Motor neuron (in vitro differentiated cells): ENCODE measurements around the gene SRA1. TPM values are rescaled to one million over a fixed set of nuclear protein-coding genes. Genes with fewer than 3 reads are reported as not detected.

Experiments
- ATAC-seq, 8 experiments: fragments of 200-7000 bp; cut with Tn5 transposase; replicated peaks in 6 of 8; 2 replicates each; pipeline ENCODE4 v1.8.0; 2021; ENCODE audit warnings: mild to moderate bottlenecking in 8 of 8, moderate library complexity in 8 of 8
- H3K27ac ChIP-seq, 2 donors: fragments of 250-450 bp; sonication (Bioruptor Pico); 2 replicates each; pipeline ENCODE4 v1.9.0; 2021; ENCODE audit warnings: antibody characterized with exemption in 2 of 2, mild to moderate bottlenecking in 2 of 2, moderate library complexity in 1 of 2
- H3K4me1 ChIP-seq, 2 donors: fragments of 250-450 bp; sonication (Bioruptor Pico); replicated peaks in 1 of 2; 2 replicates each; pipeline ENCODE4 v1.6.1; 2021; ENCODE audit warnings: antibody characterized with exemption in 2 of 2, mild to moderate bottlenecking in 2 of 2, moderate library complexity in 1 of 2
- H3K4me3 ChIP-seq, 5 donors: fragments of 250-450 bp; sonication (Bioruptor Pico); 2 replicates each; pipeline ENCODE4 v1.9.0; 2021; ENCODE audit warnings: antibody characterized with exemption in 5 of 5, mild to moderate bottlenecking in 5 of 5, moderate library complexity in 4 of 5
- WGBS, 10 experiments: fragments of 450-650 bp; shearing (Covaris generic); methylation state at CpG; one replicate each; pipeline ENCODE4 v1.0.0; 2022; 5-methylcytosine and 5-hydroxymethylcytosine counted together
- in situ Hi-C, 9 experiments: fragments of 400-800 bp; cut with MboI; loops; one replicate each; pipeline ENCODE4 v1.15.0; 2021; ENCODE audit warnings: low sequenced_read_pairs in 9 of 9, low pct_unique_long_range_greater_than_20kb in 2 of 9; ENCODE audit not compliant: unreplicated experiment in 9 of 9
- total RNA-seq, 8 experiments: library from RNA; unstranded; fragments of 300-600 nt; gene quantifications; 2 replicates each; pipeline versions ENCODE4 v1.2.3 to v1.2.4, GENCODE V29; 2022

SRA1 gene
- total RNA-seq, 8 experiments from 2014 or later: 29.1 to 97.6 (median 47.4) TPM

- in situ Hi-C loops: loop anchor here in 3 of 9 experiments (25.0 kb wide), 2 partner anchors 94 to 119 kb away; partner anchors contain the start of genes DND1 (in 2 of the 3), WDR55 (in 2 of the 3), HARS1 (in 1 of the 3) and HARS2 (in 1 of the 3)
- WGBS, 10 experiments: 60 to 100% methylated on average over 1 to 2 of the region's 2 CpGs; no CpG with 5 or more reads in 8 of the 10 experiments
- Histone ChIP-seq H3K4me3 (no peak overlapping the region), H3K4me1 (peaks cover 9 to 10% of the 10 kb centered on the region in 2 donors), H3K27ac (no peak overlapping the region)
- no peak for ATAC-seq
Measured at GRCh38 chr5:140568443-140569063, 11.3 kb upstream of the SRA1 start.

- H3K4me3 ChIP-seq: no peak overlapping the region
- H3K4me1 ChIP-seq: peaks cover 16 to 17% of the 10 kb centered on the region in 2 donors
- no peak overlapping the region for H3K27ac ChIP-seq
- no peak for ATAC-seq
- 86 to 97% methylated on average over 5 to 9 of the region's 13 CpGs; no CpG with 5 or more reads in 8 of the 10 experiments for WGBS, 10 experiments
- in situ Hi-C loops: loop anchor here in 3 of 9 experiments (25.0 kb wide), 2 partner anchors 94 to 119 kb away; partner anchors contain the start of genes DND1 (in 2 of the 3), WDR55 (in 2 of the 3), HARS1 (in 1 of the 3) and HARS2 (in 1 of the 3)
Measured at GRCh38 chr5:140567871-140568270, 10.6 kb upstream of the SRA1 start.

GRCh38 chr5:140567136-140567818 is 10.0 kb upstream of the SRA1 start:
- ATAC-seq: no peak
- in situ Hi-C loops: loop anchor here in 3 of 9 experiments (25.0 kb wide), 2 partner anchors 95 to 120 kb away; partner anchors contain the start of genes DND1 (in 2 of the 3), WDR55 (in 2 of the 3), HARS1 (in 1 of the 3) and HARS2 (in 1 of the 3)
- Histone ChIP-seq H3K27ac (no peak overlapping the region), H3K4me1 (peaks cover 18 to 22% of the 10 kb centered on the region in 2 donors), H3K4me3 (no peak overlapping the region)
- 86 to 100% (median 100%) methylated on average over 1 to 10 of the region's 22 CpGs; no CpG with 5 or more reads in 3 of the 10 experiments for WGBS, 10 experiments

GRCh38 chr5:140566665-140567064 is 9.4 kb upstream of the SRA1 start:
- in situ Hi-C loops: loop anchor here in 3 of 9 experiments (25.0 kb wide), 2 partner anchors 96 to 121 kb away; partner anchors contain the start of genes DND1 (in 2 of the 3), WDR55 (in 2 of the 3), HARS1 (in 1 of the 3) and HARS2 (in 1 of the 3)
- H3K4me3 ChIP-seq: no peak overlapping the region
- H3K4me1 ChIP-seq: peaks cover 18 to 22% of the 10 kb centered on the region in 2 donors
- no peak overlapping the region for H3K27ac ChIP-seq
- 90 to 100% (median 96%) methylated on average over 2 to 5 of the region's 5 CpGs; no CpG with 5 or more reads in 4 of the 10 experiments for WGBS, 10 experiments
- ATAC-seq: no peak

GRCh38 chr5:140565780-140566095 is 8.5 kb upstream of the SRA1 start:
- H3K4me3 ChIP-seq: peak overlapping the region in 4 of 5 donors; percentile 73 to 88 (median 77)
- in situ Hi-C loops: loop anchor here in 3 of 9 experiments (25.0 kb wide), 2 partner anchors 97 to 122 kb away; partner anchors contain the start of genes DND1 (in 2 of the 3), WDR55 (in 2 of the 3), HARS1 (in 1 of the 3) and HARS2 (in 1 of the 3)
- ATAC-seq: peak in 2 of 8 experiments; percentile 2 to 5
- H3K4me1 ChIP-seq: peaks cover 18 to 22% of the 10 kb centered on the region in 2 donors
- H3K27ac ChIP-seq: no peak overlapping the region
- WGBS, 10 experiments: 11 to 92% (median 73%) methylated on average over 1 to 4 of the region's 4 CpGs; no CpG with 5 or more reads in 3 of the 10 experiments

GRCh38 chr5:140565024-140565779 is 7.9 kb upstream of the SRA1 start:
- peaks cover 18 to 22% of the 10 kb centered on the region in 2 donors for H3K4me1 ChIP-seq
- 0 to 11% (median 3%) methylated on average over 1 to 11 of the region's 13 CpGs; no CpG with 5 or more reads in 1 of the 10 experiments for WGBS, 10 experiments
- peak overlapping the region; percentile 73 to 92 (median 79) for H3K4me3 ChIP-seq
- in situ Hi-C loops: loop anchor here in 3 of 9 experiments (25.0 kb wide), 2 partner anchors 97 to 122 kb away; partner anchors contain the start of genes DND1 (in 2 of the 3), WDR55 (in 2 of the 3), HARS1 (in 1 of the 3) and HARS2 (in 1 of the 3)
- H3K27ac ChIP-seq: peak overlapping the region; percentile 67 to 95
- ATAC-seq: peak in 2 of 8 experiments; percentile 0 to 1

GRCh38 chr5:140564196-140565023 is 7.1 kb upstream of the SRA1 start, which contains the start of the genes APBB3 and SLC35A4:
Gene APBB3 (minus strand): TSS chr5:140564598. CDS start chr5:140564245, 353 bp downstream.
Gene SLC35A4 (plus strand): TSS chr5:140564828. CDS start chr5:140567170, 2,342 bp downstream.
- ATAC-seq: peak; percentile 80 to 93 (median 88)
- in situ Hi-C loops: loop anchor here in 3 of 9 experiments (25.0 kb wide), 2 partner anchors 98 to 123 kb away; partner anchors contain the start of genes DND1 (in 2 of the 3), WDR55 (in 2 of the 3), HARS1 (in 1 of the 3) and HARS2 (in 1 of the 3)
- WGBS, 10 experiments: 0 to 5% (median 2%) methylated on average over 4 to 14 of the region's 74 CpGs; no CpG with 5 or more reads in 6 of the 10 experiments
- Histone ChIP-seq H3K4me3 (peak within 1 kb of the TSS; percentile 73 to 92 (median 79)), H3K4me1 (peaks cover 18 to 22% of the 10 kb centered on the region in 2 donors), H3K27ac (peak within 1 kb of the TSS; percentile 95 to 96)

- Histone ChIP-seq H3K4me3 (peak overlapping the region; percentile 73 to 92 (median 79)), H3K4me1 (peaks cover 18 to 22% of the 10 kb centered on the region in 2 donors), H3K27ac (peak overlapping the region; percentile 95 to 96)
- ATAC-seq: no peak
- 0 to 100% (median 81%) methylated on average over 1 to 8 of the region's 8 CpGs; no CpG with 5 or more reads in 1 of the 10 experiments for WGBS, 10 experiments
- in situ Hi-C loops: loop anchor here in 3 of 9 experiments (25.0 kb wide), 2 partner anchors 99 to 124 kb away; partner anchors contain the start of genes DND1 (in 2 of the 3), WDR55 (in 2 of the 3), HARS1 (in 1 of the 3) and HARS2 (in 1 of the 3)
Measured at GRCh38 chr5:140563596-140563995, 6.3 kb upstream of the SRA1 start.

GRCh38 chr5:140561753-140562523 is 4.7 kb upstream of the SRA1 start:
- 100% methylated on average over 1 to 3 of the region's 10 CpGs; no CpG with 5 or more reads in 7 of the 10 experiments for WGBS, 10 experiments
- in situ Hi-C loops: loop anchor here in 3 of 9 experiments (25.0 kb wide), 2 partner anchors 100 to 125 kb away; partner anchors contain the start of genes DND1 (in 2 of the 3), WDR55 (in 2 of the 3), HARS1 (in 1 of the 3) and HARS2 (in 1 of the 3)
- peak overlapping the region in 1 of 5 donors; percentile 75 for H3K4me3 ChIP-seq
- H3K4me1 ChIP-seq: peaks cover 26 to 28% of the 10 kb centered on the region in 2 donors
- ATAC-seq: no peak
- H3K27ac ChIP-seq: no peak overlapping the region

- ATAC-seq: no peak
- in situ Hi-C loops: loop anchor here in 3 of 9 experiments (25.0 kb wide), 2 partner anchors 102 to 127 kb away; partner anchors contain the start of genes DND1 (in 2 of the 3), WDR55 (in 2 of the 3), HARS1 (in 1 of the 3) and HARS2 (in 1 of the 3)
- no peak overlapping the region for H3K27ac ChIP-seq
- H3K4me3 ChIP-seq: no peak overlapping the region
- peaks cover 28 to 29% of the 10 kb centered on the region in 2 donors for H3K4me1 ChIP-seq
- 60 to 93% (median 89%) methylated on average over 1 to 8 of the region's 10 CpGs; no CpG with 5 or more reads in 6 of the 10 experiments for WGBS, 10 experiments
Measured at GRCh38 chr5:140560227-140560626, 3.0 kb upstream of the SRA1 start.
